Measurements from ENCODE around the gene LMO1.

The LMO1 gene

DNA sequence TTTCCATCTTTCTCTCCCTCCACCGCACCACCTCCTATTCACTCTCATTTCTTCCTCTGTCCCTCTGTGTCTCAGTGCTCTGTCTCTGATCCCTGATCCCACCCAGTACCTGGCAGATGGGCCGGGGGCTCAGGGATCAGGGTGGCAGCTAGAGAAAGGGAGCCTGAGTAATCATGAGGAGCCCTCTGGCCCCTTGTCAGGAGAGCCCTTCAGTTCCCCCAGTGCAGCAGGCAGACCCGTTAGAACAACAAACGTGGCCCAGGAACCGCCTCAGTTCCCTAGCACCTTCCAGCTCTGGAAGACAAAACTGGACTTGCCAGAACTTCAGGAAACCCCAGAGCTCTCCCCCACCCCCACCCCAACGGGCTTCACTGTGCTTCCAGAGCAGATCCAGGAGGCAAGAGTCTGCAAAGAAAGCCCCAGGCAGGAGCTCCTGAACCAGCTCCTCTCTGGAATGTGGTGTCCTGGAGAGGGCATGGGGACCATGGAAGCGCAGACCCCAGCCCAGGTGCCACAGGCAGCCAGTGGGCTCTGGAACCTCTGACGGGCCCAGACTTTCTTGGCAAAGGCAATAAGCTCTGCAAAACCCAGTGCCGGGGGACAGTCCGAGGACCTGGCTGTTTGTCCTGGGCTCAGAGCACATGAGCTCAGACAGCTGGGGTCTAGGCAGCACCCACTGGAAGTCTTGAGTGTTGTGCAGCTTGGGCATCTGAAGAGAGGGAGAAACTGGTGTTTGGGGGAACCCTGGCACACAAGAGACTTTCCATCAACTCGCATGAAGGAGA lies 43.2 kb downstream of the LMO1 start:
- Mint-ChIP-seq H3K9me3 (no peaks in the 10 kb centered on the region), H3K27ac (peak overlapping the region in 1 of 2 donors; percentile 22), H3K27me3 (peaks cover 8% of the 10 kb centered on the region), H3K4me3 (no peak overlapping the region), H3K4me1 (no peaks in the 10 kb centered on the region)
- ATAC-seq = no peak
- DNase-seq = no peak

DNA sequence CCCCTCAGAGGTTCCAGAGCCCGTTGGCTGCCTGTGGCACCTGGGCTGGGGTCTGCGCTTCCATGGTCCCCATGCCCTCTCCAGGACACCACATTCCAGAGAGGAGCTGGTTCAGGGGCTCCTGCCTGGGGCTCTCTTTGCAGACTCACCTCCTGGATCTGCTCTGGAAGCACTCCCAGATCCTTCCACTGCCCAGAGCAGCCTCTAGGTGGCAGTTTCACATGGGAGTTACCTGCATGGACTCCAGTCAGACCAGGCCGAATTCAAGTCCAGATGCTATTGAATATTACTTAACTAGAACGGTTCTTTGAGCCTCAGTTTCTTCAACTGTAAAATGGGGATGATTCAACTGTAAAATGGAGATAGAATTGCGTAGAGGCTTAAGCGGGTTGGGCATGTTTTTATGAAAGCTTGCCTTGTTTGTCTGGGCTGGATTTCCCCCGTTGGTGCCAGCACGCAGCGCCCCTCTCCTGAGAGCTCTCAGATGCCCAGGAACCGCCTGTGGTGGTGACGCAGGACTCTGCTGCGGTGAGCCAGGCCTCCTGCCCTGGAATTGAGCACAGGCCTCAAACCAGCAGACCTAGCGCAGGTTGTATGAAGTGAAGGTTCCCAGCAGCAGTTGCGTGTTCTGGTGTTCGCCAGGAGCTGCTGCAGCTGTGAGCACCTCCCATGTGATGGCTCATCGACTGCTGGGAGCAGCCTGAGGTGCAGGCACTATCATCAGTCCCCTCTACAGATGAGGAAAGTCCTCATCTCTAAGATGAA lies 44.2 kb downstream of the LMO1 start:
- no peaks in the 10 kb centered on the region for H3K4me1 Mint-ChIP-seq
- H3K4me3 Mint-ChIP-seq = no peak overlapping the region
- DNase-seq (no peak), ATAC-seq (no peak)
- no peaks in the 10 kb centered on the region for H3K9me3 Mint-ChIP-seq
- H3K27ac Mint-ChIP-seq = no peak overlapping the region
- H3K27me3 Mint-ChIP-seq = peaks cover 5% of the 10 kb centered on the region

DNA sequence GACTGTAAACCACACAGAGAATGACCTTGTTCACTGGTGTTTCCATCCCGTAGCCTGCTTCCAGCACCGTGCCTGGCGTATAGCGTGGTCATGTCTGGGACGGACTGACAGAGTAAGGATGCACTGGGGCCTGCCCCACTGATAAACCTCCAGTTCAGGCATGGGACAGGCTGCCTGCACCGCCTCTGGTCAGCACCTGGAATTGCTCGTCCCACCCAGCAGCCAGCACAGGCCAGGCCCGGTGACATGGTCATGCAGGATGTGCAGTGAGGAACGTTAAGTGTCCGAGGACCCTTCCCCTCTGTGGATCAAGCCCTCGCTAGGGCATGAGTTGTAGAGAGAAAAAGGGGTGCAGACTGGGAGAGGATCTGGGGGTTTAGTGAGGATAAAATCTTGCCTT lies 44.8 kb downstream of the LMO1 start:
- no peak overlapping the region for H3K27ac Mint-ChIP-seq
- no peaks in the 10 kb centered on the region for H3K27me3 Mint-ChIP-seq
- H3K4me1 Mint-ChIP-seq = no peaks in the 10 kb centered on the region
- DNase-seq (no peak), ATAC-seq (no peak)
- no peaks in the 10 kb centered on the region for H3K9me3 Mint-ChIP-seq
- no peak overlapping the region for H3K4me3 Mint-ChIP-seq

GRCh38 chr11:8218409-8218808 lies 45.3 kb downstream of the LMO1 start:
- H3K4me3 Mint-ChIP-seq = no peak overlapping the region
- no peaks in the 10 kb centered on the region for H3K27me3 Mint-ChIP-seq
- no peaks in the 10 kb centered on the region for H3K4me1 Mint-ChIP-seq
- no peak overlapping the region for H3K27ac Mint-ChIP-seq
- ATAC-seq = no peak
- H3K9me3 Mint-ChIP-seq = no peaks in the 10 kb centered on the region
- DNase-seq = no peak

DNA sequence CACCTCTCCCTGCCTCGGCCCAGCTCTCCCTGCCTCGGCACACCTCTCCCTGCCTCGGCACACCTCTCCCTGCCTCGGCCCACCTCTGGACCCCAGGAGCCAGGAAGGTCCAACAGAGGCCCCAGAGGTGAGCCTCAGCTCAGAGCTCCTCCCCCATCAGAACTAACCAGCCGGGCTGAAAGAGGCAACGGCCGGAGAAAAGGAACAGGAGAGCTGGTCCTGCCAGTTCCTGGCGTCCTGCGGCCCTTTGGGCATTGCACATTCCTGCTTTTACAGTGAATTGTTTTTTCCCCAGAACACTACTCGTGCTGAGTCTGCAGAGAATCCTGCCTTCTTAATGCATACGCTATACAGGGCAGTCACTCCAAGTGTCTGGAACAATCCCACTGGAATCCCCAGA lies 45.8 kb downstream of the LMO1 start:
- H3K9me3 Mint-ChIP-seq = no peaks in the 10 kb centered on the region
- H3K27ac Mint-ChIP-seq = no peak overlapping the region
- ATAC-seq (no peak), DNase-seq (no peak)
- no peak overlapping the region for H3K4me3 Mint-ChIP-seq
- no peaks in the 10 kb centered on the region for H3K4me1 Mint-ChIP-seq
- no peaks in the 10 kb centered on the region for H3K27me3 Mint-ChIP-seq

GRCh38 chr11:8217136-8217535 lies 46.5 kb downstream of the LMO1 start:
- Mint-ChIP-seq H3K27ac (no peak overlapping the region), H3K4me3 (no peak overlapping the region), H3K4me1 (no peaks in the 10 kb centered on the region), H3K27me3 (no peaks in the 10 kb centered on the region), H3K9me3 (no peaks in the 10 kb centered on the region)
- ATAC-seq (no peak), DNase-seq (no peak)

DNA sequence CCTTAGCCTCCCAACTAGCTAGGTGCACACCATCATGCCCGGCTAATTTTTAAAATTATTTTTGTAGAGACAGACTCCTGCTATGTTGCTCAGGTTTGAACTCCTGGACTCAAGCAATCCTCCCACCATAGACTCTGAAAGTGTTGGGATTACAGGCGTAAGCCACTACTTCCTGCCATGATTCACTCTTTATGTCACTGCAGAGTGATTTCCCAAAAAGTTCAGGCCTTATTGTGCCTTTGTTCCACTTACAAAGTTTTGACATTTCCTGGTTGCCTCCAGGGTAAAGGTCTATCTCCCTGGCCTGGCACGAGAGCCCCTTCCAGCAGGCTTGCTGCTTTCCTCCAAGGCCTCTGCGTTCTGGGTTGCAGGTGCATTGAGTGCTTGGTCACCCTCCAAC lies 50.3 kb downstream of the LMO1 start:
- no peaks in the 10 kb centered on the region for H3K9me3 Mint-ChIP-seq

GRCh38 chr11:8209208-8209807 lies 54.4 kb downstream of the LMO1 start:
- Mint-ChIP-seq H3K4me3 (no peak overlapping the region), H3K4me1 (peaks cover 8% of the 10 kb centered on the region), H3K27ac (no peak overlapping the region), H3K9me3 (no peaks in the 10 kb centered on the region), H3K27me3 (peaks cover 62% of the 10 kb centered on the region)
- DNase-seq (peak in 1 of 2 donors; percentile 24), ATAC-seq (peak; percentile 19)

More for the DNA sequence above, 50.3 kb downstream of the LMO1 start:
- no peaks in the 10 kb centered on the region for H3K4me1 Mint-ChIP-seq
- H3K27me3 Mint-ChIP-seq = peaks cover 25% of the 10 kb centered on the region
- ATAC-seq (no peak), DNase-seq (no peak)
- no peak overlapping the region for H3K27ac Mint-ChIP-seq
- no peak overlapping the region for H3K4me3 Mint-ChIP-seq

- Mint-ChIP-seq H3K4me1 (peaks cover 8% of the 10 kb centered on the region), H3K4me3 (peak overlapping the region in 1 of 2 donors; percentile 5), H3K27ac (no peak overlapping the region), H3K9me3 (no peaks in the 10 kb centered on the region), H3K27me3 (peaks cover 71% of the 10 kb centered on the region)
- ATAC-seq (no peak), DNase-seq (no peak)
These were observed 56.3 kb downstream of the LMO1 start for GRCh38 chr11:8207080-8208000.

- Mint-ChIP-seq H3K27me3 (peaks cover 71% of the 10 kb centered on the region), H3K27ac (no peak overlapping the region), H3K4me3 (peak overlapping the region in 1 of 2 donors; percentile 5), H3K4me1 (peaks cover 8% of the 10 kb centered on the region), H3K9me3 (no peaks in the 10 kb centered on the region)
- peak in 1 of 2 donors; percentile 6 for DNase-seq
- ATAC-seq = no peak
These were observed 57.2 kb downstream of the LMO1 start for GRCh38 chr11:8206251-8207079.

DNA sequence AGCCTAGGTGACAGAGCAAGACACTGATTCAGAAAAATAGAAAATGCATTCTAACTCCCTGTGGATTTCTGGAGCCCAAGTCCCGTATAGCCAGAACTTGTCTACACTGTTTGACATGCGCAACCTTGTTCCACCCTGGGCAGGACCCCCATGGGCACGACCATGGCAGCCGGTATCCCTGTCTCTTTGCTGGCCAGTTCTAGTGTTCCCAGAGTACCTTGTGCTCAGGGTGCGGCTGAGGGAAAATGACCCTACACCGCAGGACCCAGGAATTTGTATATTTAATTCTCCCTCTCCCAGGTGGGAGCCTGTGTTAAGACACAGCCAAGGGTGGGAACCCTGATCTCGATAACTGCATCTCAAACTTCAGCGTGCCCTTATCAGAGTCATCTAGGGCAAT lies 58.1 kb downstream of the LMO1 start:
- no peaks in the 10 kb centered on the region for H3K9me3 Mint-ChIP-seq
- ATAC-seq (no peak), DNase-seq (no peak)
- no peak overlapping the region for H3K4me3 Mint-ChIP-seq
- H3K27me3 Mint-ChIP-seq = peaks cover 63% of the 10 kb centered on the region
- H3K27ac Mint-ChIP-seq = no peak overlapping the region
- H3K4me1 Mint-ChIP-seq = peaks cover 8% of the 10 kb centered on the region

DNA sequence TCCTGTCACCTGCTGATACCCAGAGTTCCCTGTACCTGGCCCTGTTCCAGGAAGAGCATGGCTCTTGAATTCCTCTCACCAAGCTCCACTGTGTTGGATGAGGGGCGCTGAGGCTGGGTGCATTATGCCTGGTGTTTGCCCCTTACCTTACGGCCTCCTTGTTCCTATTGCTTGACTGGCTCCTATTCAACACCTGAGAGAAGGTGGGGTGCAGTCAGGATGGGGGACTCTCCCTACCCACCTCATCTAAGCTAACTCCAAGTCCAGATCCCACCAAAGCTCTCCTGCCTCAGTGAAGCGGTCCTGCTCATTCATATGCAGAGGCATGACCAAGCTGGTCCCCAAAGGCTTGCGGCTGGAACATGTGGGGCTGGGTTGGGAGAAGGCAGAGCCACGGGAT lies 59.1 kb downstream of the LMO1 start:
- peak overlapping the region in 1 of 2 donors; percentile 85 for H3K27ac Mint-ChIP-seq
- no peak for DNase-seq
- H3K4me1 Mint-ChIP-seq = peaks cover 8% of the 10 kb centered on the region
- H3K27me3 Mint-ChIP-seq = peaks cover 62% of the 10 kb centered on the region
- no peaks in the 10 kb centered on the region for H3K9me3 Mint-ChIP-seq
- H3K4me3 Mint-ChIP-seq = no peak overlapping the region
- ATAC-seq = no peak

DNA sequence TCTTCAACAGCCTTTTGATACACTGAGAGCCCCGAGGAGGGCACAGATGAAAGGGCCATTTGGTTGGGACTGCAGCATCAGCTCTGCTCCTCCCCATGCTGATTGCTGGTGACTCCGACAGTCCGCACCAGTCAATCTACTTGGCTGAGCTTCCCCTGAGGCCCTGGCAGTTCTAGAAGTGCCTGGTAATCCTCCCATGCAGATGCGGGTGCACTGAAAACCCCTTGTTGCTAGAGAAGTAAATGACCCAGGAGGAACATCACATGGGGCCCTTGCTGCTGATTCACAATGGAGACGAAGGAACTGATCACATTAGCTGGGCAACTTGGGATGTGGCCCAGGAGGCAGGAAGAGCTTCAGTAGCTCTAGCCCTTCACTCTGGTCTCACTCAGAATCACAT lies 59.7 kb downstream of the LMO1 start:
- Mint-ChIP-seq H3K9me3 (no peaks in the 10 kb centered on the region), H3K27ac (no peak overlapping the region), H3K4me3 (no peak overlapping the region), H3K27me3 (peaks cover 62% of the 10 kb centered on the region), H3K4me1 (peaks cover 8% of the 10 kb centered on the region)
- ATAC-seq (no peak), DNase-seq (no peak)

GRCh38 chr11:8203414-8203715 lies 60.3 kb downstream of the LMO1 start:
- no peak for DNase-seq
- no peak overlapping the region for H3K27ac Mint-ChIP-seq
- ATAC-seq = no peak
- H3K4me3 Mint-ChIP-seq = no peak overlapping the region
- no peaks in the 10 kb centered on the region for H3K9me3 Mint-ChIP-seq
- peaks cover 8% of the 10 kb centered on the region for H3K4me1 Mint-ChIP-seq
- peaks cover 58% of the 10 kb centered on the region for H3K27me3 Mint-ChIP-seq
